Measurements from ENCODE around the gene PCDH15.

Gene PCDH15

GRCh38 chr10:54335296-54335695, 465.7 kb downstream of the PCDH15 start:
- no peak for DNase-seq (ENCODE audit: extremely low spot score)
- CTCF ChIA-PET, result no interaction called here
- POLR2A ChIA-PET, result no interaction called here
- no peak for TF ChIP-seq PKNOX1 (IDR thresholded peaks at IDR 0.05)
- no peak for TF ChIP-seq ELF4 (IDR thresholded peaks at IDR 0.05)
- no peak for TF ChIP-seq FOXA1 (IDR thresholded peaks at IDR 0.05)
- TF ChIP-seq SUZ12 (IDR thresholded peaks at IDR 0.05), result no peak
- TF ChIP-seq TARDBP (IDR thresholded peaks at IDR 0.05), result no peak
- TF ChIP-seq ZNF384 (IDR thresholded peaks at IDR 0.05), result no peak
- no peak for TF ChIP-seq ARNT (IDR thresholded peaks at IDR 0.05)
- no peak for TF ChIP-seq LEF1 (IDR thresholded peaks at IDR 0.05; ENCODE audit: borderline replicate concordance)
- no peak for TF ChIP-seq NFRKB (IDR thresholded peaks at IDR 0.05)
- no peak for TF ChIP-seq CTBP1 (IDR thresholded peaks at IDR 0.05; ENCODE audit: borderline replicate concordance)
- no peak for TF ChIP-seq FOXM1 (IDR thresholded peaks at IDR 0.05; ENCODE audit: borderline replicate concordance)
- no peak for TF ChIP-seq BHLHE40 (IDR thresholded peaks at IDR 0.05; ENCODE audit: borderline replicate concordance)
- TF ChIP-seq SP1 (IDR thresholded peaks at IDR 0.05), result no peak
- no peak for TF ChIP-seq HDGF (IDR thresholded peaks at IDR 0.05; ENCODE audit: borderline replicate concordance)
- TF ChIP-seq L3MBTL2 (conservative IDR thresholded peaks at IDR 0.05), result no peak

GRCh38 chr10:54319341-54319740, 481.7 kb downstream of the PCDH15 start:
- POLR2A ChIA-PET, result no interaction called here
- no peak for TF ChIP-seq BHLHE40 (IDR thresholded peaks at IDR 0.05; ENCODE audit: borderline replicate concordance)
- CTCF ChIA-PET, result no interaction called here
- no peak for DNase-seq (ENCODE audit: extremely low spot score)

GRCh38 chr10:54318470-54318869, 482.6 kb downstream of the PCDH15 start:
- TF ChIP-seq TARDBP (IDR thresholded peaks at IDR 0.05) (no peak), SUZ12 (IDR thresholded peaks at IDR 0.05) (no peak), FOXK2 (IDR thresholded peaks at IDR 0.05) (no peak), FOXM1 (IDR thresholded peaks at IDR 0.05; ENCODE audit: borderline replicate concordance) (no peak), LEF1 (IDR thresholded peaks at IDR 0.05; ENCODE audit: borderline replicate concordance) (no peak), CTBP1 (IDR thresholded peaks at IDR 0.05; ENCODE audit: borderline replicate concordance) (no peak), SP1 (IDR thresholded peaks at IDR 0.05) (no peak), NFRKB (IDR thresholded peaks at IDR 0.05) (no peak), HDGF (IDR thresholded peaks at IDR 0.05; ENCODE audit: borderline replicate concordance) (no peak), ZNF384 (IDR thresholded peaks at IDR 0.05) (no peak), FOXA1 (IDR thresholded peaks at IDR 0.05) (no peak), PKNOX1 (IDR thresholded peaks at IDR 0.05) (no peak), BHLHE40 (IDR thresholded peaks at IDR 0.05; ENCODE audit: borderline replicate concordance) (no peak), ELF4 (IDR thresholded peaks at IDR 0.05) (no peak)
- DNase-seq (ENCODE audit: extremely low spot score), result no peak
- POLR2A ChIA-PET, result no interaction called here
- CTCF ChIA-PET, result no interaction called here

GRCh38 chr10:54314430-54314829, 486.6 kb downstream of the PCDH15 start:
- no peak for DNase-seq (ENCODE audit: extremely low spot score)
- POLR2A ChIA-PET, result no interaction called here
- CTCF ChIA-PET, result no interaction called here
- TF ChIP-seq LEF1 (IDR thresholded peaks at IDR 0.05; ENCODE audit: borderline replicate concordance) (no peak), SP1 (IDR thresholded peaks at IDR 0.05) (no peak), ARNT (IDR thresholded peaks at IDR 0.05) (no peak), BHLHE40 (IDR thresholded peaks at IDR 0.05; ENCODE audit: borderline replicate concordance) (no peak), FOXA1 (IDR thresholded peaks at IDR 0.05) (no peak), FOXM1 (IDR thresholded peaks at IDR 0.05; ENCODE audit: borderline replicate concordance) (no peak), NFRKB (IDR thresholded peaks at IDR 0.05) (no peak), ZNF384 (IDR thresholded peaks at IDR 0.05) (no peak), TARDBP (IDR thresholded peaks at IDR 0.05) (no peak), CTBP1 (IDR thresholded peaks at IDR 0.05; ENCODE audit: borderline replicate concordance) (no peak), HDGF (IDR thresholded peaks at IDR 0.05; ENCODE audit: borderline replicate concordance) (no peak), ELF4 (IDR thresholded peaks at IDR 0.05) (no peak), PKNOX1 (IDR thresholded peaks at IDR 0.05) (no peak), FOXK2 (IDR thresholded peaks at IDR 0.05) (no peak), L3MBTL2 (conservative IDR thresholded peaks at IDR 0.05) (no peak), SUZ12 (IDR thresholded peaks at IDR 0.05) (no peak)

GRCh38 chr10:54284526-54285193, 516.4 kb downstream of the PCDH15 start:
- no peak for DNase-seq (ENCODE audit: extremely low spot score)
- ChIA-PET CTCF (no interaction called here), POLR2A (no interaction called here)
- TF ChIP-seq BHLHE40 (IDR thresholded peaks at IDR 0.05; ENCODE audit: borderline replicate concordance) (no peak), FOXK2 (IDR thresholded peaks at IDR 0.05) (no peak), SUZ12 (IDR thresholded peaks at IDR 0.05) (no peak), HDGF (IDR thresholded peaks at IDR 0.05; ENCODE audit: borderline replicate concordance) (no peak), ELF4 (IDR thresholded peaks at IDR 0.05) (no peak), L3MBTL2 (conservative IDR thresholded peaks at IDR 0.05) (no peak), CTBP1 (IDR thresholded peaks at IDR 0.05; ENCODE audit: borderline replicate concordance) (no peak), PKNOX1 (IDR thresholded peaks at IDR 0.05) (no peak), FOXA1 (IDR thresholded peaks at IDR 0.05) (no peak), FOXM1 (IDR thresholded peaks at IDR 0.05; ENCODE audit: borderline replicate concordance) (no peak), SP1 (IDR thresholded peaks at IDR 0.05) (no peak)

GRCh38 chr10:54282012-54282411, 519.0 kb downstream of the PCDH15 start:
- POLR2A ChIA-PET, result no interaction called here
- no peak for DNase-seq (ENCODE audit: extremely low spot score)
- CTCF ChIA-PET, result no interaction called here
- TF ChIP-seq ARNT (IDR thresholded peaks at IDR 0.05) (no peak), SUZ12 (IDR thresholded peaks at IDR 0.05) (no peak), BHLHE40 (IDR thresholded peaks at IDR 0.05; ENCODE audit: borderline replicate concordance) (no peak), LEF1 (IDR thresholded peaks at IDR 0.05; ENCODE audit: borderline replicate concordance) (no peak), TARDBP (IDR thresholded peaks at IDR 0.05) (no peak), HDGF (IDR thresholded peaks at IDR 0.05; ENCODE audit: borderline replicate concordance) (no peak), L3MBTL2 (conservative IDR thresholded peaks at IDR 0.05) (no peak), CTBP1 (IDR thresholded peaks at IDR 0.05; ENCODE audit: borderline replicate concordance) (no peak), NFRKB (IDR thresholded peaks at IDR 0.05) (no peak), FOXA1 (IDR thresholded peaks at IDR 0.05) (no peak), SP1 (IDR thresholded peaks at IDR 0.05) (no peak), PKNOX1 (IDR thresholded peaks at IDR 0.05) (no peak), ZNF384 (IDR thresholded peaks at IDR 0.05) (no peak), FOXM1 (IDR thresholded peaks at IDR 0.05; ENCODE audit: borderline replicate concordance) (no peak), ELF4 (IDR thresholded peaks at IDR 0.05) (no peak), FOXK2 (IDR thresholded peaks at IDR 0.05) (no peak)

All from HEK293T (cell line).